ENCODE data around the gene CALML5. TPM values are rescaled to one million over a fixed set of nuclear protein-coding genes. Genes with fewer than 3 reads are reported as not detected.
A peak's percentile ranks its signal among the peaks of the same experiment; 100 is the strongest.

The CALML5 gene
- total and polyA plus RNA-seq, 9 of the 15 experiments (the other 6 are each of a cell fraction or from before 2014, with no cell fraction given), result not detected

DNA sequence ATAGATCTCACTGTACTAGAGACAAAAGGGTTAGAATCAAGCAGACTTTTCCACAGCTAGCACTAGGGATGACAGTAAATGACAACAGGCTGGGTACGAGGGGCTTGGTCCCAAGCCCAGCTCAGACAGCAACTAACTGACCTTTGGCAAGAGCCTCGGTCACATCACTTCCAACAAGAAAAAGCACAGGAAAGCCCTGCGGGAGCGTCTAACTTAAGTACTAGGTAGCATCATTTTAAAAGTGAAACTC lies 48.2 kb upstream of the CALML5 start:
- intact Hi-C loops (cut with micrococcal nuclease) (loop anchor here (5.0 kb wide), 1 partner anchor 65 kb away; no protein-coding TSS in a partner anchor), in situ Hi-C loops (cut with MboI) (no loop called here)
- DNase-seq (ENCODE audit: extremely low read depth in 1 of 4, low spot score in 3 of 4) (no peak), FAIRE-seq (no peak), ATAC-seq (no peak)
- no peaks in the 10 kb centered on the region for H3K36me3 ChIP-seq (ENCODE audit: control insufficient read depth, insufficient read depth, low read length)
- H3K4me3 ChIP-seq, result no peak overlapping the region
- peak overlapping the region; percentile 82; the same call in 1 of the 2 replicates for H3K4me2 ChIP-seq (ENCODE audit: insufficient read depth, low read length)
- no peaks in the 10 kb centered on the region for H3K79me2 ChIP-seq (ENCODE audit: control insufficient read depth, insufficient read depth, low read length)
- WGBS (ENCODE audit: insufficient coverage, low coverage, missing lambda C conversion rate), result 71% methylated on average over 4 of the region's 4 CpGs
- POLR2A ChIA-PET, result interaction anchor here (0.6 to 1.0 kb wide), 2 partner anchors 67 to 103 kb away, joined by 3 read pairs; no protein-coding TSS in a partner anchor
- H3K27ac ChIP-seq (ENCODE audit: extremely low read depth, low read depth, low read length), result peak overlapping the region; percentile 68; the same call in 2 of the 3 replicates
- no peaks in the 10 kb centered on the region for H3K9me1 ChIP-seq (ENCODE audit: control insufficient read depth, insufficient read depth, low read length)
- CTCF ChIA-PET (ENCODE audit: low intra/inter-chr PET ratio), result no interaction called here
- no peaks in the 10 kb centered on the region for H3K9me3 ChIP-seq (replicated peaks; ENCODE audit: control insufficient read depth, insufficient read depth, low read depth, low read length)
- peak overlapping the region; percentile 21 to 81; a peak in 2 of 4 replicates for H3K9ac ChIP-seq (ENCODE audit: insufficient read depth in 1 of 2, low read depth in 2 of 2, low read length in 2 of 2)
- BruUV-seq (replicated peaks), result no TSS peak
- H4K20me1 ChIP-seq (replicated peaks; ENCODE audit: control insufficient read depth, insufficient read depth, low read length), result no peaks in the 10 kb centered on the region
- H3K4me1 ChIP-seq (replicated peaks in 1 of 2; ENCODE audit: control insufficient read depth in 2 of 2, insufficient read depth in 2 of 2, low read length in 2 of 2), result peaks cover 53 to 76% of the 10 kb centered on the region in 2 experiments
- H3K27me3 ChIP-seq (ENCODE audit: control insufficient read depth in 2 of 2, insufficient read depth in 2 of 2, low read length in 2 of 2), result no peaks in the 10 kb centered on the region
- H2AFZ ChIP-seq (ENCODE audit: low read depth, low read length), result peak overlapping the region; percentile 75
- TF ChIP-seq, protein P1, sequence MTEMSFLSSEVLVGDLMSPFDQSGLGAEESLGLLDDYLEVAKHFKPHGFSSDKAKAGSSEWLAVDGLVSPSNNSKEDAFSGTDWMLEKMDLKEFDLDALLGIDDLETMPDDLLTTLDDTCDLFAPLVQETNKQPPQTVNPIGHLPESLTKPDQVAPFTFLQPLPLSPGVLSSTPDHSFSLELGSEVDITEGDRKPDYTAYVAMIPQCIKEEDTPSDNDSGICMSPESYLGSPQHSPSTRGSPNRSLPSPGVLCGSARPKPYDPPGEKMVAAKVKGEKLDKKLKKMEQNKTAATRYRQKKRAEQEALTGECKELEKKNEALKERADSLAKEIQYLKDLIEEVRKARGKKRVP (CRISPR knock-in tag; IDR thresholded peaks at IDR 0.05), result no peak
- TF ChIP-seq MAFF (IDR thresholded peaks at IDR 0.05; ENCODE audit: low read length) (no peak), RHOXF2B (CRISPR knock-in tag; conservative IDR thresholded peaks at IDR 0.05) (no peak), SOX6 (IDR thresholded peaks at IDR 0.05) (no peak), NCOR1 (IDR thresholded peaks at IDR 0.05) (no peak), MAZ (CRISPR knock-in tag; conservative IDR thresholded peaks at IDR 0.05 in 1 of 2, IDR thresholded peaks at IDR 0.05 in 1 of 2) (no peak), RBM14 (IDR thresholded peaks at IDR 0.05; ENCODE audit: borderline replicate concordance, insufficient read depth, low read depth, low read length) (no peak), MIER1 (IDR thresholded peaks at IDR 0.05; ENCODE audit: low read depth) (no peak), RFX7 (CRISPR knock-in tag; IDR thresholded peaks at IDR 0.05) (no peak)
- TF ChIP-seq, protein P2, sequence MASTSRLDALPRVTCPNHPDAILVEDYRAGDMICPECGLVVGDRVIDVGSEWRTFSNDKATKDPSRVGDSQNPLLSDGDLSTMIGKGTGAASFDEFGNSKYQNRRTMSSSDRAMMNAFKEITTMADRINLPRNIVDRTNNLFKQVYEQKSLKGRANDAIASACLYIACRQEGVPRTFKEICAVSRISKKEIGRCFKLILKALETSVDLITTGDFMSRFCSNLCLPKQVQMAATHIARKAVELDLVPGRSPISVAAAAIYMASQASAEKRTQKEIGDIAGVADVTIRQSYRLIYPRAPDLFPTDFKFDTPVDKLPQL (IDR thresholded peaks at IDR 0.05; ENCODE audit: extremely low read depth, insufficient read length), result no peak
- TF ChIP-seq, protein P3, sequence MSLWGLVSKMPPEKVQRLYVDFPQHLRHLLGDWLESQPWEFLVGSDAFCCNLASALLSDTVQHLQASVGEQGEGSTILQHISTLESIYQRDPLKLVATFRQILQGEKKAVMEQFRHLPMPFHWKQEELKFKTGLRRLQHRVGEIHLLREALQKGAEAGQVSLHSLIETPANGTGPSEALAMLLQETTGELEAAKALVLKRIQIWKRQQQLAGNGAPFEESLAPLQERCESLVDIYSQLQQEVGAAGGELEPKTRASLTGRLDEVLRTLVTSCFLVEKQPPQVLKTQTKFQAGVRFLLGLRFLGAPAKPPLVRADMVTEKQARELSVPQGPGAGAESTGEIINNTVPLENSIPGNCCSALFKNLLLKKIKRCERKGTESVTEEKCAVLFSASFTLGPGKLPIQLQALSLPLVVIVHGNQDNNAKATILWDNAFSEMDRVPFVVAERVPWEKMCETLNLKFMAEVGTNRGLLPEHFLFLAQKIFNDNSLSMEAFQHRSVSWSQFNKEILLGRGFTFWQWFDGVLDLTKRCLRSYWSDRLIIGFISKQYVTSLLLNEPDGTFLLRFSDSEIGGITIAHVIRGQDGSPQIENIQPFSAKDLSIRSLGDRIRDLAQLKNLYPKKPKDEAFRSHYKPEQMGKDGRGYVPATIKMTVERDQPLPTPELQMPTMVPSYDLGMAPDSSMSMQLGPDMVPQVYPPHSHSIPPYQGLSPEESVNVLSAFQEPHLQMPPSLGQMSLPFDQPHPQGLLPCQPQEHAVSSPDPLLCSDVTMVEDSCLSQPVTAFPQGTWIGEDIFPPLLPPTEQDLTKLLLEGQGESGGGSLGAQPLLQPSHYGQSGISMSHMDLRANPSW (CRISPR knock-in tag; IDR thresholded peaks at IDR 0.05), result no peak
- TF ChIP-seq, protein P4, sequence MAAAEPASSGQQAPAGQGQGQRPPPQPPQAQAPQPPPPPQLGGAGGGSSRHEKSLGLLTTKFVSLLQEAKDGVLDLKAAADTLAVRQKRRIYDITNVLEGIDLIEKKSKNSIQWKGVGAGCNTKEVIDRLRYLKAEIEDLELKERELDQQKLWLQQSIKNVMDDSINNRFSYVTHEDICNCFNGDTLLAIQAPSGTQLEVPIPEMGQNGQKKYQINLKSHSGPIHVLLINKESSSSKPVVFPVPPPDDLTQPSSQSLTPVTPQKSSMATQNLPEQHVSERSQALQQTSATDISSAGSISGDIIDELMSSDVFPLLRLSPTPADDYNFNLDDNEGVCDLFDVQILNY (CRISPR knock-in tag; IDR thresholded peaks at IDR 0.05), result no peak
- TF ChIP-seq, protein P5, sequence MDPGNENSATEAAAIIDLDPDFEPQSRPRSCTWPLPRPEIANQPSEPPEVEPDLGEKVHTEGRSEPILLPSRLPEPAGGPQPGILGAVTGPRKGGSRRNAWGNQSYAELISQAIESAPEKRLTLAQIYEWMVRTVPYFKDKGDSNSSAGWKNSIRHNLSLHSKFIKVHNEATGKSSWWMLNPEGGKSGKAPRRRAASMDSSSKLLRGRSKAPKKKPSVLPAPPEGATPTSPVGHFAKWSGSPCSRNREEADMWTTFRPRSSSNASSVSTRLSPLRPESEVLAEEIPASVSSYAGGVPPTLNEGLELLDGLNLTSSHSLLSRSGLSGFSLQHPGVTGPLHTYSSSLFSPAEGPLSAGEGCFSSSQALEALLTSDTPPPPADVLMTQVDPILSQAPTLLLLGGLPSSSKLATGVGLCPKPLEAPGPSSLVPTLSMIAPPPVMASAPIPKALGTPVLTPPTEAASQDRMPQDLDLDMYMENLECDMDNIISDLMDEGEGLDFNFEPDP (CRISPR knock-in tag; IDR thresholded peaks at IDR 0.05), result no peak
- TF ChIP-seq, protein P6, sequence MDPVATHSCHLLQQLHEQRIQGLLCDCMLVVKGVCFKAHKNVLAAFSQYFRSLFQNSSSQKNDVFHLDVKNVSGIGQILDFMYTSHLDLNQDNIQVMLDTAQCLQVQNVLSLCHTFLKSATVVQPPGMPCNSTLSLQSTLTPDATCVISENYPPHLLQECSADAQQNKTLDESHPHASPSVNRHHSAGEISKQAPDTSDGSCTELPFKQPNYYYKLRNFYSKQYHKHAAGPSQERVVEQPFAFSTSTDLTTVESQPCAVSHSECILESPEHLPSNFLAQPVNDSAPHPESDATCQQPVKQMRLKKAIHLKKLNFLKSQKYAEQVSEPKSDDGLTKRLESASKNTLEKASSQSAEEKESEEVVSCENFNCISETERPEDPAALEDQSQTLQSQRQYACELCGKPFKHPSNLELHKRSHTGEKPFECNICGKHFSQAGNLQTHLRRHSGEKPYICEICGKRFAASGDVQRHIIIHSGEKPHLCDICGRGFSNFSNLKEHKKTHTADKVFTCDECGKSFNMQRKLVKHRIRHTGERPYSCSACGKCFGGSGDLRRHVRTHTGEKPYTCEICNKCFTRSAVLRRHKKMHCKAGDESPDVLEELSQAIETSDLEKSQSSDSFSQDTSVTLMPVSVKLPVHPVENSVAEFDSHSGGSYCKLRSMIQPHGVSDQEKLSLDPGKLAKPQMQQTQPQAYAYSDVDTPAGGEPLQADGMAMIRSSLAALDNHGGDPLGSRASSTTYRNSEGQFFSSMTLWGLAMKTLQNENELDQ (CRISPR knock-in tag; IDR thresholded peaks at IDR 0.05; ENCODE audit: borderline replicate concordance), result no peak
